ENCODE data around the gene MIS18BP1. TPM values are rescaled to one million over a fixed set of nuclear protein-coding genes. Genes with fewer than 3 reads are reported as not detected.

Gene MIS18BP1
- total RNA-seq = 23.5 and 29.4 TPM in 2 replicates

DNA sequence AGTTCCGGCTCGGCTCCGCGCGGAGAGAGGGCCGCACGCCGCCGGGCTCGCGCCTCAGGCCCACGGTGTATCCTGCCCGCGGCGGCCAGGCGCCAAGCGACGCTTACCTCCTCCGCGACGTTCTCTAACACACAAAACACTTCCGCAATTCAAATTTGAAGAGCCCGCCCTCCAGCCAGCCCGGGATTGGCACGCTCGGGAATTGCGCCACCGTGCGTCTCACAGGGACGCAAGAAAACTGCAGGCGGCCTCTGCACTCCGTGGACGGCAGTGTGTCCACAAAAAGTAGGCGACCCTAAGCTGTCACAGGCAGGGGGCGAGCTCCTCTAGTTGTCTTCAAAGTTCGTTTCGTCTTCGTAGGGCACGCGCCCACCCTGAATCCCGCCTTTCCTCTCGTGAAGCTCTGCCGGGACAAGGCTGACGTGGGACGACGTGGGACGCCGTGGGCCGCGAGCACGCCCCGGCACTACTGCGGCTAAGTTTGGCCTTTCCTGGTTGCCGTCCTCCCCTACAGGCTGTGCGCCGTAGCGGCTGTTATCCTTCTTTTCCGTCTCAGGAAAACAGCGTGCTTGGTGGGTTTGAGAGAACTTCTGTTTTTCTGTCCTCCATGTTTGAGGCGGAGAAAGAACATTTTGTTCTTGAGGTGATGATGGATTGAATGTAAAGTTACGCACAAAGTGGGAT, at the start of gene MIS18BP1:
Gene MIS18BP1 (minus strand): TSS at position 133 of the 684 bp plus-strand sequence. CDS start 5,916 bp downstream, outside the sequence.

Other genes with a start within 250 kb of the MIS18BP1 start
- 14.3 and 15.3 TPM in 2 replicates for gene PRPF39, start 169.1 kb downstream of the MIS18BP1 start, total RNA-seq
- 41.3 and 56.7 TPM in 2 replicates for gene FKBP3, start 118.7 kb downstream of the MIS18BP1 start, total RNA-seq
- gene FANCM, start 117.3 kb downstream of the MIS18BP1 start, total RNA-seq = 4.2 and 6.6 TPM in 2 replicates